NT2/D1 (cell line): Measurements from ENCODE around the gene TLK1.

Source experiments
- DNase-seq: peaks from one replicate; pipeline ENCODE4 v3.0.0-alpha.2; 2011; ENCODE audit warnings: low read depth, low spot score
- H3K27me3 ChIP-seq: 2 replicates; pipeline ENCODE4 v1.6.0; 2011; ENCODE audit warnings: mild to moderate bottlenecking; ENCODE audit not compliant: insufficient read length, insufficient read depth
- H3K36me3 ChIP-seq: 2 replicates; pipeline ENCODE4 v1.6.1; 2011; ENCODE audit warnings: mild to moderate bottlenecking, low read length, mixed read lengths; ENCODE audit not compliant: insufficient read depth, insufficient read length
- H3K4me1 ChIP-seq: 2 replicates; pipeline ENCODE4 v1.5.1; 2011; ENCODE audit not compliant: insufficient read depth, insufficient read length
- H3K4me3 ChIP-seq: 2 replicates; pipeline ENCODE4 v1.5.1; 2011; ENCODE audit warnings: low read depth; ENCODE audit not compliant: insufficient read length
- H3K9ac ChIP-seq: 2 replicates; pipeline ENCODE4 v1.6.0; 2011; ENCODE audit warnings: low read depth; ENCODE audit not compliant: insufficient read length
- H3K9me3 ChIP-seq: 2 replicates; pipeline ENCODE4 v1.5.1; 2011; ENCODE audit warnings: mild to moderate bottlenecking, low read length; ENCODE audit not compliant: insufficient read depth
- SUZ12 ChIP-seq: IDR thresholded peaks from 2 replicates; pipeline ENCODE4 v1.6.1; 2011; ENCODE audit not compliant: insufficient read length, insufficient read depth; ENCODE audit errors: extremely low read depth
- YY1 ChIP-seq: IDR thresholded peaks from 2 replicates; pipeline ENCODE4 v1.6.1; 2011; ENCODE audit not compliant: insufficient read length, insufficient read depth
- ZNF274 ChIP-seq: IDR thresholded peaks from 2 replicates; pipeline ENCODE4 v1.6.1; 2011; ENCODE audit warnings: mild to moderate bottlenecking, low read depth, low read length

TLK1 gene

GRCh38 chr2:170985407-170985806 lies 175.3 kb downstream of the TLK1 start:
- H3K4me3 ChIP-seq = no peak overlapping the region
- TF ChIP-seq YY1 (no peak), ZNF274 (no peak), SUZ12 (no peak)
- H3K9ac ChIP-seq = no peak overlapping the region
- H3K9me3 ChIP-seq = no peaks in the 10 kb centered on the region
- DNase-seq = no peak
- H3K4me1 ChIP-seq = no peaks in the 10 kb centered on the region
- H3K27me3 ChIP-seq = no peaks in the 10 kb centered on the region
- H3K36me3 ChIP-seq = peaks cover 4% of the 10 kb centered on the region

DNA sequence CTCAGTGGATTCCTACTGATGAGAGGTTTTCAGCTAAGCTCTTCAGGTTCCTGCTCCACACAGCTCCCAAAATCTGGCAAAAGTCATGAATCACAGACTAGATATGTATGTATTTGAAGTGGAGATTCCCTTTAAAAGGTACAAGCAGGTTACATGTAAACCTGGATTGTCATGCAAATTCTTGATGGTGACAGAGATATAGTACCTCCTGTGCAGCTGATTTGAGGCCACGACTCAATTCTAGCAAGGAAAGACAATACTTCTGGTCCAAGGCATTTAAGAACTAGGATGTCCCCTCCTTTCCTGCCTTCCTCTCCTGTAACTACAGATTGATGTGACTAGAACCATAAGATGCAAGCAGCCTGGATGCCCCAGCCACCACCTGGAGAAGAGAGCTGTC lies 176.6 kb downstream of the TLK1 start:
- no peaks in the 10 kb centered on the region for H3K27me3 ChIP-seq
- no peak overlapping the region for H3K9ac ChIP-seq
- H3K9me3 ChIP-seq = no peaks in the 10 kb centered on the region
- no peaks in the 10 kb centered on the region for H3K4me1 ChIP-seq
- H3K36me3 ChIP-seq = peaks cover 4% of the 10 kb centered on the region
- DNase-seq = no peak
- TF ChIP-seq ZNF274 = no peak
- no peak for TF ChIP-seq YY1
- TF ChIP-seq SUZ12 = no peak
- no peak overlapping the region for H3K4me3 ChIP-seq

DNA sequence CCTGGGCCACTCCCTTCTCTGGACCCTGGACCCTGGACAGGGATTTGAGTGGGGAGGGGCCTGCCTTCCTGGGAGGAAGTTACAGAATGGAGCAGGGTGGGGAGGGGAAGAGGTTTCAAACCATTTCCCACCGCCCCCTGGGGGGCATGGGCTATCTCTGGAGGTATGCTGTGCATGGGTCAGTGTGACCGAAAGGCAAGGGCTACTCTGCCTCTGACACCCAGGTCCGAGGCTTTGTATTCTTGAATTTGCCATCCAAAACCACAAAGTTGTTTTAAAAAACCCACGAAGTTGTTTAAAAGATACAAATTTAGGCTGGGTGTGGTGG lies 184.8 kb downstream of the TLK1 start:
- H3K4me1 ChIP-seq = peaks cover 12% of the 10 kb centered on the region
- no peaks in the 10 kb centered on the region for H3K36me3 ChIP-seq
- H3K27me3 ChIP-seq = no peaks in the 10 kb centered on the region
- H3K9ac ChIP-seq = no peak overlapping the region
- no peaks in the 10 kb centered on the region for H3K9me3 ChIP-seq
- TF ChIP-seq ZNF274 (no peak), SUZ12 (no peak), YY1 (no peak)
- no peak overlapping the region for H3K4me3 ChIP-seq
- DNase-seq = no peak

- no peaks in the 10 kb centered on the region for H3K36me3 ChIP-seq
- no peak overlapping the region for H3K9ac ChIP-seq
- no peaks in the 10 kb centered on the region for H3K27me3 ChIP-seq
- no peak for DNase-seq
- H3K4me3 ChIP-seq = no peak overlapping the region
- no peak for TF ChIP-seq YY1
- no peak for TF ChIP-seq SUZ12
- no peak for TF ChIP-seq ZNF274
- peaks cover 12% of the 10 kb centered on the region for H3K4me1 ChIP-seq
- H3K9me3 ChIP-seq = no peaks in the 10 kb centered on the region
These were observed 185.4 kb downstream of the TLK1 start for GRCh38 chr2:170975127-170975942.

GRCh38 chr2:170974304-170974993 lies 186.2 kb downstream of the TLK1 start:
- DNase-seq = no peak
- Histone ChIP-seq H3K4me3 (no peak overlapping the region), H3K36me3 (no peaks in the 10 kb centered on the region), H3K9me3 (no peaks in the 10 kb centered on the region), H3K9ac (peak overlapping the region; percentile 36), H3K4me1 (peaks cover 12% of the 10 kb centered on the region), H3K27me3 (no peaks in the 10 kb centered on the region)
- TF ChIP-seq SUZ12 (no peak), YY1 (no peak), ZNF274 (no peak)

DNA sequence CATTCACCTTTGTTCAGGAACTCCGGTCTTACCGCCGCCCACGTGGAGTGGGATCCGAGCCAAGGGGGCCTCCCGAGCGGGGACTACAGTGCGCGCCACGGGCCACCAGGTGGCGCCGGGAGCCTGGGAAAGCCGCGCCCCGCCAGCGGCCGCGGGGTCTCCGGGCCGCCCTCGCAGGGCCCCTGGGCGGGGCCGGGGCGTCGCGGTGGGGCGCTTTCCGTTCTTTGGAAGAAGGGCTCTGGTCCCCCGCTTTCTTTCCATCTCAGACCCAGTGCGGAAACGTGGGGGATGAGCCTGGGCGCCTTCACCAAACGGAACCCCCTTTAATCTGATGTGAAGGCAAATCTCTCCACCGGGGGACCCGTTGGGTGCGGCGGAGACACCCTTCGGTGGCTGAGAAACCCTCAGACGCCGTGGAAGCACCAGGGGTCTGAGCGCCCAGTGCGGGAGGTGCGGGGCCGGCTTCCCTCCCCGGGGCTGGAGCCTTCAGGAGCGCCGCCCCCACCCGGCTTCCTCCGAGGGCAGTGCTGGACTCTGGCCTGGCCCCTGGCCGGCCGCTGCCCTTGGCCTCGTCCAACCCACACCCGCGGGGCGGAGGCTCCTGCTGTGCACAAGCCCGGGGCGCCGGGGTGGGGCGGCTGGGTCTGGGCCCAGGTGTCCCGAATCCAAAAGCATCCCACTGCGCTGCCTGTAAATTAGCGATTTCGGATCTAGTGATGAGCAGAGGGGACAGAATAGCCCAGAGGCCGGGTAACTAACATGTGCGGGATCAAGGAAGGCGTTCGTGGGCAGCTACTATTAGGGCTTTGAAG lies 187.0 kb downstream of the TLK1 start:
- peak overlapping the region; percentile 59 for H3K9ac ChIP-seq
- peak; percentile 69 for DNase-seq
- peak overlapping the region; percentile 31 for H3K4me3 ChIP-seq
- peaks cover 12% of the 10 kb centered on the region for H3K4me1 ChIP-seq
- H3K9me3 ChIP-seq = no peaks in the 10 kb centered on the region
- H3K27me3 ChIP-seq = no peaks in the 10 kb centered on the region
- H3K36me3 ChIP-seq = peaks cover 6% of the 10 kb centered on the region
- no peak for TF ChIP-seq YY1
- no peak for TF ChIP-seq ZNF274
- TF ChIP-seq SUZ12 = no peak

- no peak for DNase-seq
- TF ChIP-seq SUZ12 (no peak), ZNF274 (no peak), YY1 (no peak)
- Histone ChIP-seq H3K9me3 (no peaks in the 10 kb centered on the region), H3K27me3 (no peaks in the 10 kb centered on the region), H3K36me3 (peaks cover 11% of the 10 kb centered on the region), H3K4me1 (peaks cover 12% of the 10 kb centered on the region), H3K4me3 (no peak overlapping the region), H3K9ac (peak overlapping the region; percentile 59)
These were observed 187.5 kb downstream of the TLK1 start for GRCh38 chr2:170973225-170973491.
